ENCODE results near the gene UPK1A. TPM values are rescaled to one million over a fixed set of nuclear protein-coding genes. Genes with fewer than 3 reads are reported as not detected.

The UPK1A gene
- polyA plus RNA-seq, 6 donors from 2014 or later: not detected

GRCh38 chr19:35708391-35708790 lies 42.1 kb downstream of the UPK1A start:
- no peaks in the 10 kb centered on the region for H3K27me3 Mint-ChIP-seq
- DNase-seq (no peak), ATAC-seq (ENCODE audit: low read depth in 2 of 2) (no peak)
- no peak overlapping the region for H3K27ac Mint-ChIP-seq
- H3K9me3 Mint-ChIP-seq: no peaks in the 10 kb centered on the region
- H3K4me3 Mint-ChIP-seq: no peak overlapping the region
- H3K36me3 Mint-ChIP-seq: no peaks in the 10 kb centered on the region
- H3K4me1 Mint-ChIP-seq: peaks cover 7 to 29% (median 14%) of the 10 kb centered on the region in 3 donors

DNA sequence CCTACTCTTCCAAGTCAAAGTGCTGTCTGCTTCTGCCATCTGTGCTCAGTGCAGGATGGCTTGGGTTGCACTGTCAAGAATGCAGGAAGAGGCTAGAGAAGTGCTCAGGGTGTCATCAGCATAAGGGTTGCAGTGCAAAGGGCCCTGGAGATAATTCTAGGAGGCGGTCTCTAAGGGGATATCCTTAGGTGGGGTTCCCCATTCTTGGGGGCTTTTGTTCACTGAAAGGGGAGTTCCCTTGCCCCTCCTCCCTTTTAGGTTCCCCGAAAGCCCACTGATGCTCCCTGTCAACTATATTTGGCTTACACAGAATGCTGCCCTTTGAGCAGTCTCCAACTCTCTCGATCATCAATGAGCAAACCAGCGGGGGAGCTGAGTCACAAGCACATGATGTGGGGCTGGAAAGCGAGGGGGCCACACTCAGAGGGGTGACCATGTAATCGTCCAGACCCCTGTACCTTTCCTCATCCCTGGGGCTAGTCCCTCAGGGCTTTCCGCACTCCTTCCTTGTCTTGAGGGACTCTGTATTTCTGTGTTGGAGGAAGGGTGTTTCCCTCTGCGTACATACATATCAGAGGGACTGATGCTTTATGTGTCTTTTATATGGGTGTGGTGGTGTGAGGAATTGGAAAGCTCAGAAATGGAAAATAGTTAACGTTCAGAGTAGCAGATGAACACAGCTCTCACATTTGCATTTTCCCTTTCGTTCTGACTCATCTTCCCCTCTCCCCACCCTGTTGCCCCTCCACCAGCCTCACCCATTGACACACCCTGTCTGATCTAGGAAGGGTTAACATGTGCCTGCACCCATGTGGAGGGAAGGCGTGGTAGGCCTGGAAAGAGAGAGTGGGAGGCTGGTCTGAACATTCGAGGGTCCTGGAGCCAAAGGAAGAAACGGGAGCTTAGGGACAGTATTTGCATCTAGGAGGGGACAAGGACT lies 44.7 kb downstream of the UPK1A start:
- peak overlapping the region in 6 of 8 donors; percentile 2 to 67 (median 42) for H3K4me3 Mint-ChIP-seq
- H3K4me1 Mint-ChIP-seq: peaks cover 29 to 44% (median 34%) of the 10 kb centered on the region in 3 donors
- DNase-seq (no peak), ATAC-seq (ENCODE audit: low read depth in 2 of 2) (peak; percentile 53)
- H3K9me3 Mint-ChIP-seq: no peaks in the 10 kb centered on the region
- no peaks in the 10 kb centered on the region for H3K36me3 Mint-ChIP-seq
- no peaks in the 10 kb centered on the region for H3K27me3 Mint-ChIP-seq
- peak overlapping the region; percentile 15 to 98 (median 85) for H3K27ac Mint-ChIP-seq

DNA sequence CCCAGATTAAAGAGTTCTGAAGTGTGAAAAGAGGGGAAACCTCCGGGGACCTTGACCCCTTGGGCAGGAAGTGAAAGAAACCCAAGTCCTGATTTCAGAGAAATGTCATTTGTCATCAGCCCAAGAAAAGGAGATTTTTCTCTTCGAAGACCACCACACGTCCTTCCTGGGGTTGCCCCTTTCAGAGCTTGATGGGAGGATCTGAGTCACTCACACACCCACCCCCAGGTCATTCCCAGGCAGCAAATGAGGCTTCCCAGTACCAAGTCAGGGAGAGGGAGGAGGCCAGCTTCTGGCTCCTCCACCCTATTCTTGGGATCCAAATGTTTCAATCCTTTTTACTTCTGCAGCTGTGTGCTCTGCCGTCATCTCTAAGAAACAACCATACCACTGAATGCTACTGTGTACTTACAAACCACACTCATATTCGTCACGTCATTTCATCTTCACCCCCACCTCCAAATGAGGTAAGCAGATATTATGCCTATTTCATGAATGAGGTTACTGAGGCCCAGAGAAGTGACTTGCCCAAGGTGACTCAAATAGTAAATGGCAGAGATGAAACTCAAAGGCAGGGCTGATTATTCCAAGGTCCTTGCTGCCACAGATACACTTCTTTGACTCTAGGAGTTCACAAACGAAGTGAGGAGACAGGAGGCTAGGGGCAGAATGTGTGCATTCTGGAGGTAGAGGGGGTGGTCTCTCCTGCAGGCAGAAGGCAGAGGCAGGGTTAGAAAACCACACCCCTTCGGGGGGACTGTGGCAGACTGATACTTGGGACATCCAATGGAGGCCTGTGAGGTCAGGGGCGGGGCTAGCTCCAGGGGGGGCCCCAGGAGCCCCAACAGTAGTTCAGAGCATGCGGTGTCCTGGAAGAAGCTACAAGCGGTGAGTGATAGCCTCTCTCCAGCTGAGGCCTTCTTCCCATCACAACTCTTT lies 46.5 kb downstream of the UPK1A start:
- Mint-ChIP-seq H3K9me3 (no peaks in the 10 kb centered on the region), H3K27ac (peak overlapping the region; percentile 7 to 95 (median 89))
- no peak for ATAC-seq (ENCODE audit: low read depth in 2 of 2)

GRCh38 chr19:35713506-35713850 lies 47.2 kb downstream of the UPK1A start:
- Mint-ChIP-seq H3K4me1 (peaks cover 38 to 54% (median 41%) of the 10 kb centered on the region in 3 donors), H3K27me3 (no peaks in the 10 kb centered on the region), H3K27ac (peak overlapping the region in 3 of 6 donors; percentile 78 to 95 (median 85)), H3K9me3 (no peaks in the 10 kb centered on the region), H3K36me3 (no peaks in the 10 kb centered on the region), H3K4me3 (peak overlapping the region in 4 of 8 donors; percentile 10 to 88 (median 50))
- no peak for DNase-seq
- no peak for ATAC-seq (ENCODE audit: low read depth in 2 of 2)

More for the DNA sequence above, 46.5 kb downstream of the UPK1A start:
- DNase-seq: no peak
- Mint-ChIP-seq H3K4me1 (peaks cover 37 to 53% (median 41%) of the 10 kb centered on the region in 3 donors), H3K27me3 (no peaks in the 10 kb centered on the region), H3K36me3 (no peaks in the 10 kb centered on the region), H3K4me3 (peak overlapping the region; percentile 29 to 88 (median 59))

GRCh38 chr19:35713904-35714495 lies 47.7 kb downstream of the UPK1A start:
- H3K4me1 Mint-ChIP-seq: peaks cover 41 to 59% (median 44%) of the 10 kb centered on the region in 3 donors
- H3K27me3 Mint-ChIP-seq: no peaks in the 10 kb centered on the region
- H3K36me3 Mint-ChIP-seq: no peaks in the 10 kb centered on the region
- peak overlapping the region in 4 of 6 donors; percentile 33 to 95 (median 80) for H3K27ac Mint-ChIP-seq
- no peak for ATAC-seq (ENCODE audit: low read depth in 2 of 2)
- H3K9me3 Mint-ChIP-seq: no peaks in the 10 kb centered on the region
- peak overlapping the region in 4 of 8 donors; percentile 39 to 88 (median 62) for H3K4me3 Mint-ChIP-seq
- no peak for DNase-seq

- DNase-seq (no peak), ATAC-seq (ENCODE audit: low read depth in 2 of 2) (no peak)
- no peaks in the 10 kb centered on the region for H3K27me3 Mint-ChIP-seq
- no peaks in the 10 kb centered on the region for H3K9me3 Mint-ChIP-seq
- H3K4me3 Mint-ChIP-seq: peak overlapping the region in 7 of 8 donors; percentile 49 to 88 (median 73)
- H3K4me1 Mint-ChIP-seq: peaks cover 47 to 66% (median 51%) of the 10 kb centered on the region in 3 donors
- H3K36me3 Mint-ChIP-seq: no peaks in the 10 kb centered on the region
- peak overlapping the region in 3 of 6 donors; percentile 6 to 95 (median 73) for H3K27ac Mint-ChIP-seq
Observed at GRCh38 chr19:35714601-35715354, 48.5 kb downstream of the UPK1A start.

GRCh38 chr19:35715355-35715809 lies 49.1 kb downstream of the UPK1A start:
- DNase-seq: no peak
- H3K9me3 Mint-ChIP-seq: no peaks in the 10 kb centered on the region

DNA sequence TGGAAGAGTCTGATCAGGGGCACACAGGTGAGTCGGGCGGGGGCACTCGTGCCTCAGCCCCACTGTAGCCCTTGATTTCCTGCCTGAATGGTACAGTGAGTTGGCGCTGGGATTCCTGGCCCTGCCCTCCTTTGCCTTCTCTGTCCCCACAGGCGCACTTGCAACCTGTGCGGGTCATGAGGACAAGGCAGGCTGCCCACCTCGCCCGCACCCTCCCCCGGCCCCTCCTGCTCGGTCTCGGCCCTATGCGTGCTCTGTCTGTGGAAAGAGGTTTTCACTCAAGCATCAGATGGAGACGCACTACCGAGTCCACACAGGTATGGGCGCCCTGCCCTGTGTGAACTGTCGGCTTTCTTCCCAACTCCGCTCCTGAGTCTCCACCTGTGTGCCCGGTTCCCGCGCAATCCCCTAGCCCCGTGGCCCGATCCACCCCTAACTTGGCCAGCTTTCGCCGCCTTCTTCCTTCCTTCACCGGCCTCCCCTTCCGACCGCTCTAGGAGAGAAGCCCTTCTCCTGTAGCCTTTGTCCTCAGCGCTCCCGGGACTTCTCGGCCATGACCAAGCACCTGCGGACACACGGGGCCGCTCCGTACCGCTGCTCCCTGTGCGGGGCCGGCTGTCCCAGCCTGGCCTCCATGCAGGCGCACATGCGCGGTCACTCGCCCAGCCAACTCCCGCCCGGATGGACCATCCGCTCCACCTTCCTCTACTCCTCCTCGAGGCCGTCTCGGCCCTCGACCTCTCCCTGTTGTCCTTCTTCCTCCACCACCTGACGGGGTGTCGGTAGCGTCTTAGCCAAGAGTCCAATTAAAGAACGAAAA lies 49.9 kb downstream of the UPK1A start:
- DNase-seq (no peak), ATAC-seq (ENCODE audit: low read depth in 2 of 2) (no peak)
- H3K27me3 Mint-ChIP-seq: no peaks in the 10 kb centered on the region
- peak overlapping the region; percentile 87 to 94 (median 93) for H3K27ac Mint-ChIP-seq
- H3K4me1 Mint-ChIP-seq: peaks cover 52 to 59% (median 57%) of the 10 kb centered on the region in 3 donors
- H3K9me3 Mint-ChIP-seq: no peaks in the 10 kb centered on the region
- H3K4me3 Mint-ChIP-seq: peak overlapping the region; percentile 87 to 98 (median 94)
- H3K36me3 Mint-ChIP-seq: peaks cover 0 to 8% of the 10 kb centered on the region in 2 donors

More at GRCh38 chr19:35715355-35715809, 49.1 kb downstream of the UPK1A start:
- Mint-ChIP-seq H3K27me3 (no peaks in the 10 kb centered on the region), H3K4me3 (peak overlapping the region in 6 of 8 donors; percentile 73 to 98 (median 92)), H3K36me3 (peaks cover 0 to 6% of the 10 kb centered on the region in 2 donors), H3K27ac (peak overlapping the region in 1 of 6 donors; percentile 87), H3K4me1 (peaks cover 50 to 66% (median 56%) of the 10 kb centered on the region in 3 donors)
- ATAC-seq (ENCODE audit: low read depth in 2 of 2): no peak

- Mint-ChIP-seq H3K9me3 (no peaks in the 10 kb centered on the region), H3K4me1 (peaks cover 55 to 63% (median 59%) of the 10 kb centered on the region in 3 donors), H3K4me3 (peak overlapping the region; percentile 87 to 98 (median 94)), H3K27me3 (no peaks in the 10 kb centered on the region), H3K27ac (peak overlapping the region; percentile 87 to 94 (median 93)), H3K36me3 (peaks cover 0 to 8% of the 10 kb centered on the region in 2 donors)
- DNase-seq (peak; percentile 97), ATAC-seq (ENCODE audit: low read depth in 2 of 2) (peak; percentile 82 to 83)
Observed at GRCh38 chr19:35716801-35717664, 50.7 kb downstream of the UPK1A start.

GRCh38 chr19:35717665-35718344 lies 51.5 kb downstream of the UPK1A start, which contains the start of gene KMT2B:
KMT2B (plus strand) TSS chr19:35718003; CDS start chr19:35718019, 16 bp downstream.
- Mint-ChIP-seq H3K4me3 (peak within 1 kb of the TSS; percentile 88 to 98 (median 94)), H3K27me3 (no peaks in the 10 kb centered on the region), H3K36me3 (peaks cover 0 to 8% of the 10 kb centered on the region in 2 donors), H3K27ac (peak within 1 kb of the TSS; percentile 87 to 94 (median 93)), H3K9me3 (no peaks in the 10 kb centered on the region), H3K4me1 (peaks cover 52 to 69% (median 54%) of the 10 kb centered on the region in 3 donors)
- no peak for DNase-seq
- ATAC-seq (ENCODE audit: low read depth in 2 of 2): peak; percentile 32 to 37
